Measurements from ENCODE around the gene UACA.

UACA gene

GRCh38 chr15:70651303-70651845 is 112.0 kb downstream of the UACA start:
- peaks cover 4% of the 10 kb centered on the region; the same call in 1 of the 2 replicates for H3K36me3 ChIP-seq (ENCODE audit: insufficient read depth, low read depth, low read length)
- no peaks in the 10 kb centered on the region for H3K27me3 ChIP-seq (ENCODE audit: insufficient read depth, low read length)
- no peak overlapping the region for H3K4me3 ChIP-seq (ENCODE audit: low read length)
- no peak overlapping the region for H3K27ac ChIP-seq (ENCODE audit: low read length)
- no peaks in the 10 kb centered on the region for H3K4me1 ChIP-seq (ENCODE audit: insufficient read depth, low read length)
- no peaks in the 10 kb centered on the region for H3K9me3 ChIP-seq (ENCODE audit: insufficient read depth, low read depth, low read length)
- H3K9ac ChIP-seq (ENCODE audit: low read depth, low read length): no peak overlapping the region

GRCh38 chr15:70650567-70651302 is 112.6 kb downstream of the UACA start:
- no peaks in the 10 kb centered on the region for H3K9me3 ChIP-seq (ENCODE audit: insufficient read depth, low read depth, low read length)
- H3K9ac ChIP-seq (ENCODE audit: low read depth, low read length): no peak overlapping the region
- H3K4me3 ChIP-seq (ENCODE audit: low read length): no peak overlapping the region
- no peaks in the 10 kb centered on the region for H3K27me3 ChIP-seq (ENCODE audit: insufficient read depth, low read length)
- peaks cover 4% of the 10 kb centered on the region; the same call in 1 of the 2 replicates for H3K36me3 ChIP-seq (ENCODE audit: insufficient read depth, low read depth, low read length)
- H3K27ac ChIP-seq (ENCODE audit: low read length): no peak overlapping the region
- H3K4me1 ChIP-seq (ENCODE audit: insufficient read depth, low read length): no peaks in the 10 kb centered on the region

- Histone ChIP-seq H3K36me3 (ENCODE audit: insufficient read depth, low read depth, low read length) (no peaks in the 10 kb centered on the region), H3K27me3 (ENCODE audit: insufficient read depth, low read length) (no peaks in the 10 kb centered on the region), H3K27ac (ENCODE audit: low read length) (no peak overlapping the region), H3K9me3 (ENCODE audit: insufficient read depth, low read depth, low read length) (no peaks in the 10 kb centered on the region), H3K9ac (ENCODE audit: low read depth, low read length) (no peak overlapping the region), H3K4me1 (ENCODE audit: insufficient read depth, low read length) (no peaks in the 10 kb centered on the region), H3K4me3 (ENCODE audit: low read length) (no peak overlapping the region)
Measured at GRCh38 chr15:70647396-70647795, 116.0 kb downstream of the UACA start.

GRCh38 chr15:70646169-70646568 is 117.2 kb downstream of the UACA start:
- H3K9me3 ChIP-seq (ENCODE audit: insufficient read depth, low read depth, low read length): no peaks in the 10 kb centered on the region
- no peak overlapping the region for H3K27ac ChIP-seq (ENCODE audit: low read length)
- no peaks in the 10 kb centered on the region for H3K27me3 ChIP-seq (ENCODE audit: insufficient read depth, low read length)
- H3K4me3 ChIP-seq (ENCODE audit: low read length): no peak overlapping the region
- H3K4me1 ChIP-seq (ENCODE audit: insufficient read depth, low read length): no peaks in the 10 kb centered on the region
- no peak overlapping the region for H3K9ac ChIP-seq (ENCODE audit: low read depth, low read length)
- H3K36me3 ChIP-seq (ENCODE audit: insufficient read depth, low read depth, low read length): no peaks in the 10 kb centered on the region

- H3K27me3 ChIP-seq (ENCODE audit: insufficient read depth, low read length): no peaks in the 10 kb centered on the region
- no peaks in the 10 kb centered on the region for H3K36me3 ChIP-seq (ENCODE audit: insufficient read depth, low read depth, low read length)
- H3K27ac ChIP-seq (ENCODE audit: low read length): no peak overlapping the region
- H3K9me3 ChIP-seq (ENCODE audit: insufficient read depth, low read depth, low read length): no peaks in the 10 kb centered on the region
- H3K4me3 ChIP-seq (ENCODE audit: low read length): no peak overlapping the region
- no peak overlapping the region for H3K9ac ChIP-seq (ENCODE audit: low read depth, low read length)
- H3K4me1 ChIP-seq (ENCODE audit: insufficient read depth, low read length): no peaks in the 10 kb centered on the region
Measured at GRCh38 chr15:70643783-70644125, 119.6 kb downstream of the UACA start.

- H3K9me3 ChIP-seq (ENCODE audit: insufficient read depth, low read depth, low read length): no peaks in the 10 kb centered on the region
- no peak overlapping the region for H3K27ac ChIP-seq (ENCODE audit: low read length)
- H3K4me1 ChIP-seq (ENCODE audit: insufficient read depth, low read length): no peaks in the 10 kb centered on the region
- H3K27me3 ChIP-seq (ENCODE audit: insufficient read depth, low read length): no peaks in the 10 kb centered on the region
- no peak overlapping the region for H3K9ac ChIP-seq (ENCODE audit: low read depth, low read length)
- no peak overlapping the region for H3K4me3 ChIP-seq (ENCODE audit: low read length)
- no peaks in the 10 kb centered on the region for H3K36me3 ChIP-seq (ENCODE audit: insufficient read depth, low read depth, low read length)
Measured at GRCh38 chr15:70643106-70643782, 120.1 kb downstream of the UACA start.

GRCh38 chr15:70636540-70637165 is 126.7 kb downstream of the UACA start:
- Histone ChIP-seq H3K36me3 (ENCODE audit: insufficient read depth, low read depth, low read length) (no peaks in the 10 kb centered on the region), H3K4me1 (ENCODE audit: insufficient read depth, low read length) (peaks cover 25% of the 10 kb centered on the region), H3K9me3 (ENCODE audit: insufficient read depth, low read depth, low read length) (no peaks in the 10 kb centered on the region), H3K9ac (ENCODE audit: low read depth, low read length) (no peak overlapping the region), H3K27me3 (ENCODE audit: insufficient read depth, low read length) (no peaks in the 10 kb centered on the region), H3K4me3 (ENCODE audit: low read length) (no peak overlapping the region), H3K27ac (ENCODE audit: low read length) (no peak overlapping the region)

- Histone ChIP-seq H3K4me1 (ENCODE audit: insufficient read depth, low read length) (peaks cover 31% of the 10 kb centered on the region), H3K27me3 (ENCODE audit: insufficient read depth, low read length) (no peaks in the 10 kb centered on the region), H3K27ac (ENCODE audit: low read length) (no peak overlapping the region), H3K9ac (ENCODE audit: low read depth, low read length) (no peak overlapping the region), H3K36me3 (ENCODE audit: insufficient read depth, low read depth, low read length) (no peaks in the 10 kb centered on the region), H3K4me3 (ENCODE audit: low read length) (no peak overlapping the region), H3K9me3 (ENCODE audit: insufficient read depth, low read depth, low read length) (no peaks in the 10 kb centered on the region)
Measured at GRCh38 chr15:70635895-70636294, 127.5 kb downstream of the UACA start.

- Histone ChIP-seq H3K27ac (ENCODE audit: low read length) (peak overlapping the region; percentile 32), H3K9ac (ENCODE audit: low read depth, low read length) (peak overlapping the region; percentile 54; the same call in 1 of the 2 replicates), H3K4me3 (ENCODE audit: low read length) (no peak overlapping the region), H3K4me1 (ENCODE audit: insufficient read depth, low read length) (peaks cover 31% of the 10 kb centered on the region), H3K27me3 (ENCODE audit: insufficient read depth, low read length) (no peaks in the 10 kb centered on the region), H3K9me3 (ENCODE audit: insufficient read depth, low read depth, low read length) (no peaks in the 10 kb centered on the region), H3K36me3 (ENCODE audit: insufficient read depth, low read depth, low read length) (no peaks in the 10 kb centered on the region)
Measured at GRCh38 chr15:70633991-70634390, 129.4 kb downstream of the UACA start.

GRCh38 chr15:70633103-70633831 is 130.1 kb downstream of the UACA start:
- Histone ChIP-seq H3K9ac (ENCODE audit: low read depth, low read length) (peak overlapping the region; percentile 54; the same call in 1 of the 2 replicates), H3K4me3 (ENCODE audit: low read length) (peak overlapping the region; percentile 38; the same call in 1 of the 2 replicates), H3K4me1 (ENCODE audit: insufficient read depth, low read length) (peaks cover 31% of the 10 kb centered on the region), H3K36me3 (ENCODE audit: insufficient read depth, low read depth, low read length) (no peaks in the 10 kb centered on the region), H3K9me3 (ENCODE audit: insufficient read depth, low read depth, low read length) (no peaks in the 10 kb centered on the region), H3K27me3 (ENCODE audit: insufficient read depth, low read length) (no peaks in the 10 kb centered on the region), H3K27ac (ENCODE audit: low read length) (peak overlapping the region; percentile 32)

GRCh38 chr15:70632491-70633102 is 130.8 kb downstream of the UACA start:
- H3K36me3 ChIP-seq (ENCODE audit: insufficient read depth, low read depth, low read length): no peaks in the 10 kb centered on the region
- H3K9ac ChIP-seq (ENCODE audit: low read depth, low read length): peak overlapping the region; percentile 49; the same call in 1 of the 2 replicates
- H3K4me1 ChIP-seq (ENCODE audit: insufficient read depth, low read length): peaks cover 31% of the 10 kb centered on the region
- H3K4me3 ChIP-seq (ENCODE audit: low read length): peak overlapping the region; percentile 38; the same call in 1 of the 2 replicates
- H3K27me3 ChIP-seq (ENCODE audit: insufficient read depth, low read length): no peaks in the 10 kb centered on the region
- no peaks in the 10 kb centered on the region for H3K9me3 ChIP-seq (ENCODE audit: insufficient read depth, low read depth, low read length)
- H3K27ac ChIP-seq (ENCODE audit: low read length): no peak overlapping the region
